Activated naive CD8-positive, alpha-beta T cell treated with anti-CD3 and anti-CD28 coated beads, Interleukin-2, amount 50 U/mL, for 24 hours (primary cell): ENCODE measurements around the gene RGS3.
"Not testable (repeated sequence)": the region's sequence is repeated elsewhere in the genome, so short reads cannot be mapped to it uniquely, and the experiment has no call there.

ENCODE experiments used
- ATAC-seq: fragments of 150-1000 bp; cut with Tn5 transposase; one replicate; pipeline ENCODE4 v1.10.0; 2021
- DNase-seq: peaks from one replicate; pipeline ENCODE4 v3.0.0; 2021
- H3K27ac Mint-ChIP-seq: one replicate; pipeline ENCODE4 v1.8.0; 2021; ENCODE audit warnings: mild to moderate bottlenecking, mixed read lengths
- H3K27me3 Mint-ChIP-seq: one replicate; pipeline ENCODE4 v1.8.0; 2021; ENCODE audit warnings: mixed read lengths
- H3K36me3 Mint-ChIP-seq: one replicate; pipeline ENCODE4 v1.8.0; 2021; ENCODE audit warnings: low read depth, mixed read lengths
- H3K4me1 Mint-ChIP-seq: one replicate; pipeline ENCODE4 v1.8.0; 2021; ENCODE audit warnings: mixed read lengths
- H3K4me3 Mint-ChIP-seq: one replicate; pipeline ENCODE4 v1.8.0; 2021; ENCODE audit warnings: mild to moderate bottlenecking, moderate library complexity, mixed read lengths
- H3K9me3 Mint-ChIP-seq: one replicate; pipeline ENCODE4 v1.8.0; 2021; ENCODE audit warnings: mixed read lengths

Gene RGS3

DNA sequence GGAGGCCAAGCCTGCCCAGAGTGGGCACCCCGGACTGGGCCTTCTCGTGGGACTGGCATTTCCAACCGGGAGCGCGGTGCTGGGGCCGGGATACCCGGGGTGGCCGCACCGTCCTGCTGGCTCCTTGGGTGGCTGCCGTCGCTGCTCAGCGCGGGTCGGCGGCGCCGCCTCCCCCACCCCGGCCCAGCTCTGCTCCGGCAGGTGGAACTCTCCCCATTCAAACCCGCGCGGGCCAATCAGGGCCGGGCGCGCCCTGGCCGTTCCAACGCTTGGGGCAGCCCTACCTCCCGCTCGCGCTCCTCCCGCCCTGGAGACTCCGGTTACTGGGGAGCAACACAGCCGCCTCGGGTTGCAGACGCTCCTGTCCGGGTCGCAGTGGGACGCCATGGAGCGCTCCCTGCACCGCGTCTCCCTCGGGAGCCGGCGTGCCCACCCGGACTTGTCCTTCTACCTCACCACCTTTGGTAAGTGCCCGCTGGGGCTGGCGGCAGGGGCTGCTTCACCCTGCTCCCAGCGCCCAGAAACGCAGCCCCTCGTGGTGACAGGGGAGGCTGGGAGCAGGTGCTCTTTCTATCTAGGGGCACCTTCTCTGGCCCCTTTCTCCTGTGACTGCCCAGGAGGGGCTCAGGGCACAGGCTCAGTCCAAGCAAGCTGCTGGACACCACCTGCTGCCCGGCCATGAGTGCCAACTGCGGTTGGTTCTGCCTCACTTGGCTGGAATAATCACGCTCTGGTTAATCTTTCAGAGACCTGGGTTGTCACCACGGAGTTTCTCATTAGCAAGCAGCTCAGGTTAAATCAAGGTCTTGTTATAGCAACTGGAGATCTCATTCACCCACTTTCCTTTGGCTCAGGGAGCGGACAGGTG is at the start of gene RGS3:
RGS3 (plus strand) TSS at position 310 of the 868 bp plus-strand sequence; CDS start at position 386, 76 bp downstream.
- Mint-ChIP-seq H3K4me1 (no peaks in the 10 kb centered on the region), H3K27me3 (no peaks in the 10 kb centered on the region), H3K4me3 (no peak within 1 kb of the TSS), H3K27ac (no peak within 1 kb of the TSS), H3K36me3 (no peaks in the 10 kb centered on the region), H3K9me3 (peaks cover 7% of the 10 kb centered on the region)
- peak; percentile 20 for ATAC-seq
- DNase-seq = no peak

DNA sequence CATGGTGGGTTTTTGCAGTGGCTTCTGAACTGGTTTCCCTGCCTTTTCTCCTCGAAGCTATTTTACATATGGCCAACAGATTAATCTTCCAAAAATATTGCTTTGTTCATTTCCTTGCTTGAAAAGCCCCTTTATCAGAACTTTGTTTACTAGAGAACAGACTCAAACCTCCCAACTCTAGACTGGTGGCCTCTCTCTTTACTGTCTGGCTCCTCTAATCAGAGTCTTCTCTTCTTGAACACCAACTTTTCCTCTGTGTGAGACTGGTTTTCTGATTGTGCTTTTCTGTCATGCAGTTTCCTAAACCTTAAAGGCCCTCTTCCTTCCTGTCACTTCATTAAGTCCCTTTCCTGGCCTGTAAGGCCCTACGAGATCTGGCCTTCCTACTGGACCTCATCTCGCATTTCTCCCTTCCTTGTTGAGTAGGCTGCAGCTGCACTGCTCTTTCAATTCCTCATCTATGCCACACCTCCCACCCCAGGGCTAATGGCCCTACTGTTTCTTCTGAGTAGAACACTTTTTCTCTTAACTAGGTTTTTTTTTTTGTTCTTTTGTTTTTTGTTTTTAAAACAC is 47.3 kb upstream of the RGS3 start:
- Mint-ChIP-seq H3K27ac (no peak overlapping the region), H3K36me3 (no peaks in the 10 kb centered on the region), H3K4me1 (peaks cover 7% of the 10 kb centered on the region), H3K9me3 (no peaks in the 10 kb centered on the region), H3K4me3 (no peak overlapping the region), H3K27me3 (no peaks in the 10 kb centered on the region)
- ATAC-seq (no peak), DNase-seq (no peak)

DNA sequence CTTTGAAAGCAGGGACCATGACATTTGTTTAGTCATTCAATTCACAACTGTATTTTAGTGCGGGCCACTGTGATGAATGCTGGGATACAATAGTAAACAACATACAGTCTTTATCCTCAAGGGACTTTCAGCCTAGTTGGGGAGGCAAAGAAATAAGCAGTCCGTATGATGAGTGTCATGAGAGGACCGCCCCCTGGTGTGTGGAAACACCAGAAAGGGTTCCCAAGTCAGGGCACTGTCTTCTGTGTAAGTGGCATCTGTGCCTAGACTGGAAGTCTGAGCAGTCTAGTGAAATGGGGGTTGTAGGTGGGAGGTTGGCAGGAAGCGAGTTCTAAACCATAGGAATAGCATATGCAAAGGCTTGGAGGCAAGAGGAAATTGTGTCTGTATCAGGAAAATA is 46.2 kb upstream of the RGS3 start:
- Mint-ChIP-seq H3K27me3 (no peaks in the 10 kb centered on the region), H3K36me3 (no peaks in the 10 kb centered on the region), H3K4me3 (no peak overlapping the region), H3K4me1 (no peaks in the 10 kb centered on the region), H3K27ac (no peak overlapping the region), H3K9me3 (no peaks in the 10 kb centered on the region)
- DNase-seq = no peak
- no peak for ATAC-seq

DNA sequence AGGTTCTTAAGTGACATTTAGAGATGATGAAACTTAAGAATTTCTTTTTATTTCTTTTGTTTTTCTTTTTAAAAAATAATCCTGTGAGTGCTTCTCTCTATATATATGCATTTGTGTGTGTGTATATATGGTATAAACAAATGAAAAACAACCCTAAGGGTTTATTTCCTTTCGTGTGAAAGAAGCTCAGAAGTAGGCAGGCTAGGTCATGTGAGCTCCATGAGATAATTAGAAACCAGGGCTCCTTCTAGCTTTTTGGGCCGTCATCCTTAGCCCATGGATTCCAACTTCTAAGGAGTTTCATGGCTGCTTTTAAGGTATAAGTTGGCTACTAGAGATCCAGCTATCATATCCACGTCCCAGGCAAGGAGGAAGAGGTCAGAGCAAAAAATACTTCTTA is 41.8 kb upstream of the RGS3 start:
- H3K4me3 Mint-ChIP-seq = no peak overlapping the region
- DNase-seq (no peak), ATAC-seq (no peak)
- H3K4me1 Mint-ChIP-seq = no peaks in the 10 kb centered on the region
- no peak overlapping the region for H3K27ac Mint-ChIP-seq
- H3K9me3 Mint-ChIP-seq = no peaks in the 10 kb centered on the region
- no peaks in the 10 kb centered on the region for H3K36me3 Mint-ChIP-seq
- H3K27me3 Mint-ChIP-seq = peaks cover 5% of the 10 kb centered on the region

DNA sequence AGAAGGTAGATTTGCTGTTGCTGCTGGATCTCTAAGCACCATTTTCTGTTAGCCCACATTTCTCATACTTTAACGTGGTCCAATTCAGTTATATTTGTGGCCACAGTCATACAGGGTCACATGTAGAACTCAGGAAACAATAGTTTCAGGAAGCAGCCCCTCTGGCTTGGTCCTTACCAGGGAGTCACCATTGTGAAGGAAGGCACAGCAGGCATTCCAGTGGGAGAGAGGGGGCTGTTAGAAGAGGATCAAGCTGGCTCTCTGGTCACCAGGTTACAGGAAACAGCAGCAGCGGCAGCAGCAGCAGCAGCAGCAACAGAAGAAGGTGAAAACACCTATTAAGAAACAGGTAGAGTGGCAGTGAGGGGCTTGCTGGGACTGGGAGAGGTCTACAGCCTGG is 38.5 kb upstream of the RGS3 start:
- Mint-ChIP-seq H3K4me3 (no peak overlapping the region), H3K27ac (no peak overlapping the region), H3K9me3 (no peaks in the 10 kb centered on the region), H3K36me3 (no peaks in the 10 kb centered on the region), H3K4me1 (no peaks in the 10 kb centered on the region), H3K27me3 (peaks cover 5% of the 10 kb centered on the region)
- ATAC-seq (no peak), DNase-seq (no peak)

DNA sequence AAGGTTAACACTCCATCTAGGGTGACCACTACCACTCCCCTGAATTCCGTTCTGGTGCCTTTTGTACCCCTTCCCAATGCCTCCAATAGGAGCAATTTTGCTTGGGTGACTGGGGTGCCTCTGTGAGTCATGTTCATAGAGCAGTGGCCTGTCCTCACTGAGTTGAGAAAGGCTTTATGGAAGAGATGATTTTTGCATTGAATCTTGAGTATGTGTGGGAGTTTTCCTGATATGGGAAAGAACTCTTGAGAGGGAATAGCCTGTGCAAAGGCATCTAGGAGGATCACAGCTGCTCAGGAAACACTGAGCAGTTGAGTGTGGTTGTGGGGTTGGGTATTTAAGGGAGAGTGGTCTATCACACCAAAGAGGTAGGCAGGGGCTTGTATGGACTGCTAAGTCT is 36.8 kb upstream of the RGS3 start:
- Mint-ChIP-seq H3K4me3 (no peak overlapping the region), H3K4me1 (no peaks in the 10 kb centered on the region), H3K9me3 (no peaks in the 10 kb centered on the region), H3K36me3 (no peaks in the 10 kb centered on the region), H3K27me3 (peaks cover 5% of the 10 kb centered on the region), H3K27ac (no peak overlapping the region)
- no peak for ATAC-seq
- no peak for DNase-seq

DNA sequence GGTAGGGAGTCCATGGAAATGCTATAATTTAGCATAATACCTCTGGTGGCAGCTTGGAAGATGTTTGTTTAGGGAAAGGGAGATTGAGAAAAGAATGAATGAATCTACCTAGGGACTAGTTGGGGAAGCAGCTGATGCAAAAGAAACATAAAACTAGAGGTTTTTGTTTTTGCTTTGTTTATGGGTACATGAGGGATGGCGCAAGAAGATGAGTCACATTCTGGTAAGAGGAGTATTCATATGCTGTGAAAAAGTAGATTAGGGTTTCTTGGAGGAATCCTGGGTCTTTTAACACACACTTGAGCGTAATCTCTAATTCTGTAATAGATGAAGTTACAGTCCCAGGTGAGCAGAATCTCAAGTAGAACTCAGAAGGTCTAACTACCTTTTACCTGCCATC is 35.9 kb upstream of the RGS3 start:
- no peak for ATAC-seq
- Mint-ChIP-seq H3K27me3 (peaks cover 5% of the 10 kb centered on the region), H3K4me1 (no peaks in the 10 kb centered on the region), H3K9me3 (no peaks in the 10 kb centered on the region), H3K36me3 (no peaks in the 10 kb centered on the region), H3K27ac (no peak overlapping the region), H3K4me3 (no peak overlapping the region)
- DNase-seq = no peak

DNA sequence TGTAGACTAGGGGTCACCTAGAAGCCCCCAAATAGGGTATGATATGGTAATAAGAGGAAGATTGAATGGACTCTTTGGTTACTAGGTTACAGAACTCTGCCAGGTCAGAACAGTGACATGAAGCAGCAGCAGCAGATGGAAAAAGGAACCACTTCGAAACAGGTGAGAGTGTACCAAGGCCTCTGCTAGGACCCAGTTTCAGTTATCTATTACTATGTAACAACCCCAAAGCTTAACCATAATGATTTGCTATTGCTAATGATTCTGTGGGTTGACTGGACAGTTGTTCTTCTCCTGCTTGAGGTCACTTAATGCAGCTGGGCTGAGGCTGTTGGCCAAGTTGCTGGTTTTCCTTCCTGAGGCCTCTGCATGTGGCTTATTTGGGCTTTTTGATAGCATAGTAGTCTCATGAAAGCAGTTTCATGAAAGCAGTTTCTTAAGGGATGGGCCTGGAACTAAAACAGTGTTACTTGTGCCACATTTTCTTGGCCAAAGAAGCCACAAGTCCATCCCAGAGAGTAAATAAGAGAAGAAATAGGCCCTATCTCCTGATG is 35.4 kb upstream of the RGS3 start:
- no peak for ATAC-seq
- no peak for DNase-seq
- H3K27ac Mint-ChIP-seq = no peak overlapping the region

DNA sequence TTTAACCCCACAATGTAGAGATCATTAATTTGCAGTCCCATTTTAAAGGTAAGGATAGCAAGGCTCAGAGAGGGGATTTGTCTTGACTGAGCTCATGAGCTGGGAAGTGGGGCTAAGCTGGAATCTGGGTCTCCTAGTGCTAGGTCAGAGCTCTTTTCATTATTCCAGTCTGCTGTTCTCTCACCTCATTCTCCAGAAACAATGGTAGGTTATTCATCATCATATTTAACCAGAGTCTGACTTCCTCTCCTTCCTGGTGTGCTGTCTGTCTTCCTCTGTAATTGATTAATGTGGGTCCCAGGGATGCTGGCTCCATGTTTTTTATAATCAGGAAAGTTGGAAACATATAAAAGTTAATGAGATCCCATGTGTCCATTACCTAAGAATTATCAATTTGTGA is 32.3 kb upstream of the RGS3 start:
- no peak overlapping the region for H3K27ac Mint-ChIP-seq

More for the DNA sequence above, 35.4 kb upstream of the RGS3 start:
- Mint-ChIP-seq H3K36me3 (no peaks in the 10 kb centered on the region), H3K27me3 (peaks cover 5% of the 10 kb centered on the region), H3K4me3 (no peak overlapping the region), H3K4me1 (no peaks in the 10 kb centered on the region), H3K9me3 (no peaks in the 10 kb centered on the region)

DNA sequence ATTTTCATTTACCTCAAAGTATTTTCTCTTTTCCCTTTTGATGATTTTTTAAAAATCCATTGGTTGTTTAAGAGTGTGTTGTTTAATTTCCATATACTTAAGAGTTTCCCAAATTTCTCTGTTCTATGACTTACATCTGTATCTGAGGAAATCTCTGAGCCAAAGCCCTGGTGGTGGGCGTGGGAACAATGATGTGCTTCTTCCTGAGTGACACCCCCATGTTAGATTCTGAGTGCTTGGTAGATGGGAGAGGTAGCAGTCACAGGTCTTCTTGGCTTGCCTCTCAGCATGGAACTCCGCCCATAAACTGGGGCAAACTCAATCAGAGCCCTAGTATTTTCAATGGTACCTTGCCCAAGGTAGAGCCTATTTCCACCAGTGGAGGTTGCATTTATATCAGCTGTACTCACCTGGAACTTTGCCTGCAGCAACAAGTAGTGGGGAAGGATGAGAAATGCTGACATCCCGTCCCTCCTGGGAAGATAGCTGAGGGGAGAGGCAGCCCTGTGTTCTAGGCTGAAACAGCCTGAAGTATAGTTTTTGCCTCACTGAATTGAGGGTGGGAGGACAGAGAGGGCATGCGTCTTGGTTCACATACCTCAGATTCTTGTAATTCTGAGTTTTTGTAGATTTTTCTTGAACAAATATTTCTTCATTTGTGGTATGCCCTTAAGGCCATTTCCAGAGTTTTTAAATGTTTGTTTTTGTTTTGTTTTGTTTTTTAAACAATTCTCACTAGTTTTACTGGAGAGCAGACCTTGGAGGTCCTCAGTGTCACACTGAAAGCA is 26.6 kb upstream of the RGS3 start:
- Mint-ChIP-seq H3K27ac (no peak overlapping the region), H3K27me3 (no peaks in the 10 kb centered on the region), H3K9me3 (no peaks in the 10 kb centered on the region), H3K4me3 (no peak overlapping the region), H3K36me3 (no peaks in the 10 kb centered on the region), H3K4me1 (no peaks in the 10 kb centered on the region)
- DNase-seq = no peak
- no peak for ATAC-seq

More for the DNA sequence above, 32.3 kb upstream of the RGS3 start:
- Mint-ChIP-seq H3K4me3 (no peak overlapping the region), H3K4me1 (no peaks in the 10 kb centered on the region), H3K27me3 (no peaks in the 10 kb centered on the region), H3K36me3 (no peaks in the 10 kb centered on the region), H3K9me3 (no peaks in the 10 kb centered on the region)
- DNase-seq (no peak), ATAC-seq (no peak)

DNA sequence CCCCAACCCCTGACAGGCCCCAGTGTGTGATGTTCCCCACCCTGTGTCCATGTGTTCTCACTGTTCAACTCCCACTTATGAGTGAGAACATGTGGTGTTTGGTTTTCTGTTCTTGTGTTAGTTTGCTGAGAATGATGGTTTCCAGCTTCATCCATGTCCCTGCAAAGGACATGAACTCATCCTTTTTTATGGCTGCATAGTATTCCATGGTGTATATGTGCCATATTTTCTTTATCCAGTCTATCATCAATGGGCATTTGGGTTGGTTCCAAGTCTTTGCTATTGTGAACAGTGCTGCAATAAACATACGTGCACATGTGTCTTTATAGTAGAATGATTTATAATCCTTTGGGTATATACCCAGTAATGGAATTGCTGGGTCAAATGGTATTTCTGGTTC is 25.8 kb upstream of the RGS3 start:
- not testable (repeated sequence) for H3K4me3 Mint-ChIP-seq, H3K27me3 Mint-ChIP-seq, H3K36me3 Mint-ChIP-seq, H3K27ac Mint-ChIP-seq, H3K4me1 Mint-ChIP-seq, H3K9me3 Mint-ChIP-seq, ATAC-seq, DNase-seq

DNA sequence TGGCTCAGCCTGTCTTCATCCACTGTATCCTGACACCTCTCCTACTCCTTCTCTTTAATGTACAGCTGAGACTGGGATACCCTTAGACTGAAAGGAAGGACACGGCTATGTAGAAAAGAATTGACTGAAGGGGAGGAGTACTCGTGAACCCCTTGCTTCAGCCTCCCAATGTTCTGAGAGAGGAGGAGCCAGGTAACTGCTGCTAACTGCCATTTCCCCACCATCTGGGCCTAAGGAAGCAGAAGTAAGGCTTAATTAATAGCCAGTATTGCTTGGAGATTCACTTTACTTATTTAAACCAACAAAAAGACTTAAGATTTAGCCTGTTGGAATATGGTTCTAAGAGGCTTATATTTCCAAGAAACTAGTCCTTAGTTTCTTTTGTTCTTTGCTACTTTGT is 18.8 kb upstream of the RGS3 start:
- Mint-ChIP-seq H3K27me3 (no peaks in the 10 kb centered on the region), H3K36me3 (no peaks in the 10 kb centered on the region), H3K4me1 (peaks cover 4% of the 10 kb centered on the region), H3K9me3 (no peaks in the 10 kb centered on the region), H3K4me3 (no peak overlapping the region), H3K27ac (no peak overlapping the region)
- DNase-seq = no peak
- ATAC-seq = no peak

DNA sequence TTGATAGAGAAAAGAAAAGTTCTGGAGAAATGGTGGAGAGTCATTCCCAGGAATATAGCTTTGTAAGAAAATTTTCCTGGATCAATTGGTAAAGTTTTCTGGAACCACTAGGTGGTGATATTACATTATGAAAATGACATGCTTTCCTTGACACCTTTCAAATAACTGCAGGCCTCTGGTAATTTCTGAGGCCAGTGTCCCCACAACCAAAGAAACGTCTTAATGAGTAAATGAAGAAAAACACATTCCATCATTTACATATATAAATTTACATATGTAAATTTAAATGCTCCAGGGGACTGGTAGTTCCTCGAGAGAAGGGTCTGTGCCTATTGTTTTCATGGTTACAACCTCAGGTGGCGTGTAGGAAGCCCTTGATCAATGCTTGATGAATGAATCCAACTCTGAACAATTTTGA is 17.2 kb upstream of the RGS3 start:
- no peak overlapping the region for H3K4me3 Mint-ChIP-seq
- H3K36me3 Mint-ChIP-seq = no peaks in the 10 kb centered on the region
- H3K4me1 Mint-ChIP-seq = peaks cover 4% of the 10 kb centered on the region
- ATAC-seq (no peak), DNase-seq (no peak)
- no peaks in the 10 kb centered on the region for H3K9me3 Mint-ChIP-seq
- no peak overlapping the region for H3K27ac Mint-ChIP-seq
- H3K27me3 Mint-ChIP-seq = no peaks in the 10 kb centered on the region

DNA sequence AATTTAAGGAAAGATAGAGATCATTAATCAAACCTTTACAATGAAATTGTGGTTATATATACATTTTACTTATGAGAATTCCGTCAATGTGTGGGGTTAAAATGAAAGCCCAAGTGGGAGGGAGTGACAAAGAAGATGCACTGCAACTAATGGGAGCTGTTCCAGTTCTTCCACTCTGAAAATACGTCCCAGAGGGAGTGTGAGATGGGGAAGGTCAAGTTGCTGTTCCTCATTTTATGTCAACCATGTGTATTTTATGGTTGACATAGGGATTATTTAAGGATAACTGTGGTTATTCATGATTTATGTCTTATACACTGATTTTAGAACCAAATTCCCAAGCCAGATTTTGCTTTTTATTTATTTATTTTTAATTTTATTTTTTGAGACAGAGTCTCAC is 14.2 kb upstream of the RGS3 start:
- no peaks in the 10 kb centered on the region for H3K36me3 Mint-ChIP-seq

More for the DNA sequence above, 14.2 kb upstream of the RGS3 start:
- DNase-seq (no peak), ATAC-seq (no peak)
- no peak overlapping the region for H3K27ac Mint-ChIP-seq
- H3K9me3 Mint-ChIP-seq = no peaks in the 10 kb centered on the region
- peaks cover 4% of the 10 kb centered on the region for H3K4me1 Mint-ChIP-seq
- no peaks in the 10 kb centered on the region for H3K27me3 Mint-ChIP-seq
- no peak overlapping the region for H3K4me3 Mint-ChIP-seq
